RWPE1 (cell line): ENCODE data around the gene VTCN1.

Source experiments
- CTCF ChIA-PET: fragments of 350-600 bp; sonication (Branson Sonifier 250); formaldehyde crosslinking; extraction: SDS; loops from one replicate; lab custom pipeline; 2021; lab: Yijun Ruan, JAX
- POLR2A ChIA-PET: fragments of 400-600 bp; formaldehyde crosslinking; extraction: SDS; loops from one replicate; lab custom pipeline; 2020; ENCODE audit warnings: antibody characterized with exemption; ENCODE audit not compliant: low non-redundant PET; lab: Yijun Ruan, JAX
- DNase-seq: peaks from one replicate; pipeline ENCODE4 v3.0.0; 2012; ENCODE audit warnings: low spot score
- H3K27ac ChIP-seq: fragments of 450-650 bp; 2 replicates; pipeline ENCODE4 v1.5.1; 2017
- TF ChIP-seq, protein P1 (sequence below): fragments of 450-650 bp; conservative IDR thresholded peaks from 2 replicates; pipeline ENCODE4 v1.5.1; 2017; ENCODE audit warnings: low read depth, mild to moderate bottlenecking

Gene VTCN1

GRCh38 chr1:117215019-117215418 lies 4.3 kb upstream of the VTCN1 start:
- no peak for DNase-seq
- TF ChIP-seq, protein P1, sequence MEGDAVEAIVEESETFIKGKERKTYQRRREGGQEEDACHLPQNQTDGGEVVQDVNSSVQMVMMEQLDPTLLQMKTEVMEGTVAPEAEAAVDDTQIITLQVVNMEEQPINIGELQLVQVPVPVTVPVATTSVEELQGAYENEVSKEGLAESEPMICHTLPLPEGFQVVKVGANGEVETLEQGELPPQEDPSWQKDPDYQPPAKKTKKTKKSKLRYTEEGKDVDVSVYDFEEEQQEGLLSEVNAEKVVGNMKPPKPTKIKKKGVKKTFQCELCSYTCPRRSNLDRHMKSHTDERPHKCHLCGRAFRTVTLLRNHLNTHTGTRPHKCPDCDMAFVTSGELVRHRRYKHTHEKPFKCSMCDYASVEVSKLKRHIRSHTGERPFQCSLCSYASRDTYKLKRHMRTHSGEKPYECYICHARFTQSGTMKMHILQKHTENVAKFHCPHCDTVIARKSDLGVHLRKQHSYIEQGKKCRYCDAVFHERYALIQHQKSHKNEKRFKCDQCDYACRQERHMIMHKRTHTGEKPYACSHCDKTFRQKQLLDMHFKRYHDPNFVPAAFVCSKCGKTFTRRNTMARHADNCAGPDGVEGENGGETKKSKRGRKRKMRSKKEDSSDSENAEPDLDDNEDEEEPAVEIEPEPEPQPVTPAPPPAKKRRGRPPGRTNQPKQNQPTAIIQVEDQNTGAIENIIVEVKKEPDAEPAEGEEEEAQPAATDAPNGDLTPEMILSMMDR, result no peak
- POLR2A ChIA-PET, result no interaction called here
- no peak overlapping the region for H3K27ac ChIP-seq
- CTCF ChIA-PET, result no interaction called here

- ChIA-PET POLR2A (no interaction called here), CTCF (no interaction called here)
- TF ChIP-seq, protein P1, result no peak
- no peak for DNase-seq
- no peak overlapping the region for H3K27ac ChIP-seq
Observed at GRCh38 chr1:117213046-117213445, 2.3 kb upstream of the VTCN1 start.

DNA sequence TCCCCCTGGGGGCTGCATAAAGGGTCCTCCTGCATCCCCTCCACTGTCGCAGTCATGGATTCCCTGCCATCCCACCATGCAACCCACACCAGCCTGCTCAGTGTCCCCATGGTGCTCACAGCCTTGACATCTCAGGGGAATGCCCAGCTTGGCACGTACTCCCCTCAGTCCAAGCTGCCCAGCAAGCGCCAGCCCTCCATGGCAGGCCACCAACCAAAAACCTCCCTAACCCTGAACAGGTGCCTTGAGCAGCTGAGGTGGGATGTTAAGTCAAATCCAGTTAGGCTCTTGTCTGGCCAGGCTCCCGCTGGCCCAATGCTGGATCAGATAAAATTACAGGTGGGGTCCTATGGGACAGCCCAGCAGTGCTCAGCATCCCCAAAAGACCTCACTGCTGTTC lies 341 bp downstream of the VTCN1 start:
- H3K27ac ChIP-seq, result no peak overlapping the region
- DNase-seq, result no peak
- TF ChIP-seq, protein P1, result no peak
- ChIA-PET POLR2A (no interaction called here), CTCF (interaction anchor here (0.6 kb wide), 1 partner anchor 15 kb away, joined by 3 read pairs; no protein-coding TSS in a partner anchor)

- DNase-seq, result no peak
- no peak overlapping the region for H3K27ac ChIP-seq
- POLR2A ChIA-PET, result no interaction called here
- TF ChIP-seq, protein P1, result no peak
- CTCF ChIA-PET, result interaction anchor here (0.6 kb wide), 1 partner anchor 9 kb away, joined by 3 read pairs; no protein-coding TSS in a partner anchor
Observed at GRCh38 chr1:117209094-117209493, 1.6 kb downstream of the VTCN1 start.

- TF ChIP-seq, protein P1, result no peak
- ChIA-PET POLR2A (no interaction called here), CTCF (no interaction called here)
- DNase-seq, result no peak
- H3K27ac ChIP-seq, result no peak overlapping the region
Observed at GRCh38 chr1:117208580-117208979, 2.1 kb downstream of the VTCN1 start.

DNA sequence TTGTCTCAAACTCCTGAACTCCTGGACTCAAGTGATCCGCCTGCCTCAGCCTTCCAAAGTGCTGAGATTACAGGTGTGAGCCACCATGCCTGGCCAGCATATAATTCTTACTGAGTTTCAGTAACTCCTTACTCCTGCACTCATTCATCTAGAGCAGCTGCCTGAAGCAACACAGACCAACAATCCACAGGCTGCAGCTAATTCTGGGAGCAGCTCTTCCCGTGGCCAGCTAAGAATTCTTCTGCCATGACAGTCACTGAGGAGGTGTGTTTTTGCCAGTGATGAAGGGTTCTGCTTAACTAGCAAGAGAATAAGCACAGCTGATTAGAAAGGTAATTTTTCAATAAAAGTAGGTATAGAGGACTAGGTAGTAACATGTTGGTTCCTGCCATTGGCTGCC lies 5.4 kb downstream of the VTCN1 start:
- ChIA-PET CTCF (interaction anchor here (0.5 to 1.4 kb wide), 2 partner anchors 79 to 1389 kb away, joined by 3 to 4 read pairs; no protein-coding TSS in a partner anchor), POLR2A (no interaction called here)

More for the DNA sequence above, 5.4 kb downstream of the VTCN1 start:
- DNase-seq, result no peak
- TF ChIP-seq, protein P1, result no peak
- no peak overlapping the region for H3K27ac ChIP-seq
